Measurements from ENCODE around the gene TCF7L2. TPM values are rescaled to one million over a fixed set of nuclear protein-coding genes. Genes with fewer than 3 reads are reported as not detected.
A peak's percentile ranks its signal among the peaks of the same experiment; 100 is the strongest.

Gene TCF7L2
- total and polyA plus RNA-seq, 2 experiments from 2014 or later: 27.5 to 33.7 TPM

GRCh38 chr10:113176652-113177155 lies 226.7 kb downstream of the TCF7L2 start:
- no peak for DNase-seq (ENCODE audit: low read depth in 1 of 2, low spot score in 1 of 2)
- TF ChIP-seq CTCF (IDR thresholded peaks at IDR 0.05; ENCODE audit: low read depth, low read length): no peak

GRCh38 chr10:113177156-113177935 lies 227.3 kb downstream of the TCF7L2 start:
- peak; percentile 22 to 28 for DNase-seq (ENCODE audit: low read depth in 1 of 2, low spot score in 1 of 2)
- H3K36me3 ChIP-seq: no peaks in the 10 kb centered on the region
- no peak overlapping the region for H3K4me3 ChIP-seq
- TF ChIP-seq CTCF (IDR thresholded peaks at IDR 0.05; ENCODE audit: low read depth, low read length): no peak
- peaks cover 14% of the 10 kb centered on the region for H3K4me1 ChIP-seq (ENCODE audit: low read depth)
- no peaks in the 10 kb centered on the region for H3K9me3 ChIP-seq (ENCODE audit: low read depth)
- no peak overlapping the region for H3K27ac ChIP-seq
- H3K27me3 ChIP-seq: no peaks in the 10 kb centered on the region

More at GRCh38 chr10:113176652-113177155, 226.7 kb downstream of the TCF7L2 start:
- Histone ChIP-seq H3K27me3 (no peaks in the 10 kb centered on the region), H3K36me3 (no peaks in the 10 kb centered on the region), H3K27ac (no peak overlapping the region), H3K9me3 (ENCODE audit: low read depth) (no peaks in the 10 kb centered on the region), H3K4me3 (no peak overlapping the region), H3K4me1 (ENCODE audit: low read depth) (peaks cover 14% of the 10 kb centered on the region)

DNA sequence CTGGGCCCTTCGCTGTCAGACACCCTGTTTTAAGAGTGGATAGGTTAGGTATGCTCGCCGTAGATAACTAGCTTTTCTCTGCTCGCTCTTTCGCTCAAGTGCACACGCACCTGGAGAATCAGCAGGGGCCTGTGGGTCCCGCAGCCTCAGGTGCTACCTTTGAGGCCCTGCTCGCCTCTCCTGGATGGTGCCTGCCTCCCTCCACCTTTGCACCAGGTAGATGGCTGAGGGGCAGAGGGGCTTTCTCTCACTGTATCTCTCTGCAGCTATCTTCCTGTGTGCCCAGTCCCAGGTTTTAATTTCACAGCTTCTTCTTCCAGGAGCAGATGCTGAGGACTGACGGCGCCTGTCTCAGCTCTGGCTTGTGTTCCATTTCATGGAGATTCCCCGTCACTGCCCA lies 227.9 kb downstream of the TCF7L2 start:
- peaks cover 14% of the 10 kb centered on the region for H3K4me1 ChIP-seq (ENCODE audit: low read depth)
- no peaks in the 10 kb centered on the region for H3K36me3 ChIP-seq
- DNase-seq (ENCODE audit: low read depth in 1 of 2, low spot score in 1 of 2): no peak
- no peak for TF ChIP-seq CTCF (IDR thresholded peaks at IDR 0.05; ENCODE audit: low read depth, low read length)
- no peaks in the 10 kb centered on the region for H3K27me3 ChIP-seq
- H3K4me3 ChIP-seq: no peak overlapping the region
- no peak overlapping the region for H3K27ac ChIP-seq
- H3K9me3 ChIP-seq (ENCODE audit: low read depth): no peaks in the 10 kb centered on the region

DNA sequence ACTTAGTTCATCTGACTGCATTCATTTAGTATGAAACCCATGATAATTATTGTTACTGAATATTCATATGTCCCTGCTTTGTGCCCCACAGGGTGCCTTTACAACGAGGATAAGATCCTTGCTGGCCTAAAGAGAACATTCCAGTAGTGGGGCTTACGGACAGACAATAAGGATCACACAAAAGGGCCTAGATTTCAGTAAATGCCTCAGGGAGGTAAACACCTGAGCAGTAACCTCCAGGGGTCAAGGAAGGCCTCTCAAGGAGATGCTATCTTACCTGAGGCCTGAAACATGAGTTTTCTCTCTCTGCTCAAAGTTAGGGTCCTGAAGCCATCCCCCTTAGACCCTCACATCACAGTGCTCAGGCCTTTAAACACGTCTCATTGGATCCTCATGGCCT lies 228.7 kb downstream of the TCF7L2 start:
- no peak for DNase-seq (ENCODE audit: low read depth in 1 of 2, low spot score in 1 of 2)
- H3K36me3 ChIP-seq: no peaks in the 10 kb centered on the region
- H3K4me3 ChIP-seq: no peak overlapping the region
- H3K27ac ChIP-seq: no peak overlapping the region
- TF ChIP-seq CTCF (IDR thresholded peaks at IDR 0.05; ENCODE audit: low read depth, low read length): no peak
- H3K9me3 ChIP-seq (ENCODE audit: low read depth): no peaks in the 10 kb centered on the region
- peaks cover 14% of the 10 kb centered on the region for H3K4me1 ChIP-seq (ENCODE audit: low read depth)
- H3K27me3 ChIP-seq: no peaks in the 10 kb centered on the region

GRCh38 chr10:113179265-113179664 lies 229.2 kb downstream of the TCF7L2 start:
- DNase-seq (ENCODE audit: low read depth in 1 of 2, low spot score in 1 of 2): peak in 1 of 2 donors; percentile 88
- Histone ChIP-seq H3K9me3 (ENCODE audit: low read depth) (no peaks in the 10 kb centered on the region), H3K27ac (no peak overlapping the region), H3K36me3 (no peaks in the 10 kb centered on the region), H3K4me1 (ENCODE audit: low read depth) (peaks cover 14% of the 10 kb centered on the region), H3K4me3 (no peak overlapping the region), H3K27me3 (no peaks in the 10 kb centered on the region)
- no peak for TF ChIP-seq CTCF (IDR thresholded peaks at IDR 0.05; ENCODE audit: low read depth, low read length)

Measured in cardiac muscle cell (in vitro differentiated cells and primary cell).